WTC11 (cell line): ENCODE data around the gene IFRD1. TPM values are rescaled to one million over a fixed set of nuclear protein-coding genes. Genes with fewer than 3 reads are reported as not detected.

Experiments used
- ATAC-seq: fragments of 200-7000 bp; cut with Tn5 transposase; 2 replicates; pipeline ENCODE4 v1.10.0; 2021; ENCODE audit warnings: mild to moderate bottlenecking, moderate library complexity
- CTCF ChIA-PET: fragments of 300-600 bp; sonication (Branson Sonifier 250); formaldehyde crosslinking; loops from one replicate; lab custom pipeline; 2021; ENCODE audit warnings: antibody characterized with exemption; lab: Charles Lee
- POLR2A ChIA-PET: fragments of 350-600 bp; sonication (Branson Sonifier 250); formaldehyde crosslinking; loops from one replicate; lab custom pipeline; 2021; ENCODE audit warnings: antibody characterized with exemption; lab: Charles Lee
- DNase-seq: peaks from one replicate; pipeline ENCODE4 v3.0.0; 2021; ENCODE audit warnings: low spot score
- H3K27ac Mint-ChIP-seq: 2 replicates; pipeline ENCODE4 v1.8.0; 2021; ENCODE audit warnings: mixed read lengths
- H3K27me3 Mint-ChIP-seq: 2 replicates; pipeline ENCODE4 v1.8.0; 2021; ENCODE audit warnings: low read depth, mild to moderate bottlenecking, moderate library complexity, mixed read lengths
- H3K36me3 Mint-ChIP-seq: 2 replicates; pipeline ENCODE4 v1.8.0; 2021; ENCODE audit warnings: mixed read lengths
- H3K4me1 Mint-ChIP-seq: 2 replicates; pipeline ENCODE4 v1.8.0; 2022; ENCODE audit warnings: mixed read lengths
- H3K4me3 Mint-ChIP-seq: 2 replicates; pipeline ENCODE4 v1.8.0; 2021; ENCODE audit warnings: mild to moderate bottlenecking, moderate library complexity, mixed read lengths
- H3K9me3 Mint-ChIP-seq: 2 replicates; pipeline ENCODE4 v1.8.0; 2021; ENCODE audit warnings: mixed read lengths
- CBFB ChIP-seq: sonication (generic); formaldehyde crosslinking; IDR thresholded peaks from 2 replicates; pipeline ENCODE4 v1.8.1; 2022; ENCODE audit warnings: mild to moderate bottlenecking, low read depth, missing genetic modification reagents
- CREM ChIP-seq: sonication (generic); formaldehyde crosslinking; IDR thresholded peaks from 2 replicates; pipeline ENCODE4 v1.8.1; 2022; ENCODE audit warnings: mild to moderate bottlenecking, missing genetic modification reagents, moderate library complexity
- FOXK1 ChIP-seq: sonication (generic); formaldehyde crosslinking; IDR thresholded peaks from 2 replicates; pipeline ENCODE4 v1.8.0; 2022; ENCODE audit warnings: mild to moderate bottlenecking, moderate library complexity, missing genetic modification reagents
- JUN ChIP-seq: sonication (generic); formaldehyde crosslinking; IDR thresholded peaks from 2 replicates; pipeline ENCODE4 v1.8.0; 2023; ENCODE audit warnings: mild to moderate bottlenecking, missing genetic modification reagents
- KAT7 ChIP-seq: sonication (generic); formaldehyde crosslinking; IDR thresholded peaks from 2 replicates; pipeline ENCODE4 v1.8.1; 2023; ENCODE audit warnings: missing genetic modification reagents, mild to moderate bottlenecking, borderline replicate concordance
- SOX15 ChIP-seq: fragments of 250-450 bp; sonication (Bioruptor Pico); IDR thresholded peaks from 2 replicates; pipeline ENCODE4 v1.9.0; 2021; ENCODE audit warnings: mild to moderate bottlenecking
- TCF7 ChIP-seq: sonication (generic); formaldehyde crosslinking; IDR thresholded peaks from 2 replicates; pipeline ENCODE4 v1.8.0; 2022; ENCODE audit warnings: mild to moderate bottlenecking, low read depth, missing genetic modification reagents, moderate library complexity
- ZBTB21 ChIP-seq: sonication (generic); formaldehyde crosslinking; IDR thresholded peaks from 2 replicates; pipeline ENCODE4 v1.8.1; 2023; ENCODE audit warnings: mild to moderate bottlenecking, missing genetic modification reagents, borderline replicate concordance
- ZNF423 ChIP-seq: fragments of 250-450 bp; sonication (Bioruptor Pico); IDR thresholded peaks from 2 replicates; pipeline ENCODE4 v2.1.2; 2022; ENCODE audit warnings: mild to moderate bottlenecking, moderate library complexity
- ZNF671 ChIP-seq: fragments of 250-450 bp; sonication (Bioruptor Pico); IDR thresholded peaks from 2 replicates; pipeline ENCODE4 v1.8.0; 2021; ENCODE audit warnings: mild to moderate bottlenecking
- total RNA-seq: library from RNA; stranded (reverse); gene quantifications from 3 replicates; pipeline ENCODE4 v1.2.3, GENCODE V29; 2021
- TF ChIP-seq, protein P1 (sequence below): fragments of 250-450 bp; sonication (Bioruptor Pico); IDR thresholded peaks from 2 replicates; pipeline ENCODE4 v1.8.0; 2021; ENCODE audit warnings: mild to moderate bottlenecking
- TF ChIP-seq, protein P2 (sequence below): sonication (generic); formaldehyde crosslinking; IDR thresholded peaks from 2 replicates; pipeline ENCODE4 v1.8.0; 2023; ENCODE audit warnings: missing genetic modification reagents, mild to moderate bottlenecking, borderline replicate concordance
- TF ChIP-seq, protein P3 (sequence below): sonication (generic); formaldehyde crosslinking; IDR thresholded peaks from 2 replicates; pipeline ENCODE4 v1.8.0; 2023; ENCODE audit warnings: mild to moderate bottlenecking, missing genetic modification reagents
- TF ChIP-seq, protein P4 (sequence below): sonication (generic); formaldehyde crosslinking; IDR thresholded peaks from 2 replicates; pipeline ENCODE4 v1.8.1; 2023; ENCODE audit warnings: mild to moderate bottlenecking, missing genetic modification reagents, moderate library complexity
- TF ChIP-seq, protein P5 (sequence below): sonication (generic); formaldehyde crosslinking; IDR thresholded peaks from 2 replicates; pipeline ENCODE4 v1.8.0; 2022; ENCODE audit warnings: mild to moderate bottlenecking, missing genetic modification reagents
- TF ChIP-seq, protein P6 (sequence below): sonication (generic); formaldehyde crosslinking; IDR thresholded peaks from 2 replicates; pipeline ENCODE4 v1.8.1; 2023; ENCODE audit warnings: mild to moderate bottlenecking, moderate library complexity, missing genetic modification reagents
- TF ChIP-seq, protein P7 (sequence below): fragments of 250-450 bp; sonication (Bioruptor Pico); IDR thresholded peaks from 2 replicates; pipeline ENCODE4 v1.9.0; 2021; ENCODE audit warnings: moderate library complexity, mild to moderate bottlenecking, inconsistent platforms, borderline replicate concordance

Gene IFRD1
- total RNA-seq, 1 experiment from 2014 or later: 31.2 TPM

DNA sequence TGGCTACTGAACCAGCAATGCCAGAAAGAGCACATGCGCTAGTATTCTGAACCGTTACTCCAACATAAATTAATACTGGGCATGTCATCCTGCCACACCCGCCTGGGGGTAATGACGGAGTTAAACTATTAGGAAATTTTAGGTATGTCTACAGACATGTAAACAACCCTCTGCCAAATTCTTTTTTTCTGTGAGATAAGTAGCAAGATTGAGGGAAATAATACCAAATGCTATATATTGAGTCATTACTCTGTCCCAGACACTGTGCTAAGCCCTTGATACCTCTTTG is 37.9 kb downstream of the IFRD1 start (continued):
- TF ChIP-seq, protein P1, sequence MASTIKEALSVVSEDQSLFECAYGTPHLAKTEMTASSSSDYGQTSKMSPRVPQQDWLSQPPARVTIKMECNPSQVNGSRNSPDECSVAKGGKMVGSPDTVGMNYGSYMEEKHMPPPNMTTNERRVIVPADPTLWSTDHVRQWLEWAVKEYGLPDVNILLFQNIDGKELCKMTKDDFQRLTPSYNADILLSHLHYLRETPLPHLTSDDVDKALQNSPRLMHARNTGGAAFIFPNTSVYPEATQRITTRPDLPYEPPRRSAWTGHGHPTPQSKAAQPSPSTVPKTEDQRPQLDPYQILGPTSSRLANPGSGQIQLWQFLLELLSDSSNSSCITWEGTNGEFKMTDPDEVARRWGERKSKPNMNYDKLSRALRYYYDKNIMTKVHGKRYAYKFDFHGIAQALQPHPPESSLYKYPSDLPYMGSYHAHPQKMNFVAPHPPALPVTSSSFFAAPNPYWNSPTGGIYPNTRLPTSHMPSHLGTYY (CRISPR knock-in tag): no peak
- TF ChIP-seq, protein P2, sequence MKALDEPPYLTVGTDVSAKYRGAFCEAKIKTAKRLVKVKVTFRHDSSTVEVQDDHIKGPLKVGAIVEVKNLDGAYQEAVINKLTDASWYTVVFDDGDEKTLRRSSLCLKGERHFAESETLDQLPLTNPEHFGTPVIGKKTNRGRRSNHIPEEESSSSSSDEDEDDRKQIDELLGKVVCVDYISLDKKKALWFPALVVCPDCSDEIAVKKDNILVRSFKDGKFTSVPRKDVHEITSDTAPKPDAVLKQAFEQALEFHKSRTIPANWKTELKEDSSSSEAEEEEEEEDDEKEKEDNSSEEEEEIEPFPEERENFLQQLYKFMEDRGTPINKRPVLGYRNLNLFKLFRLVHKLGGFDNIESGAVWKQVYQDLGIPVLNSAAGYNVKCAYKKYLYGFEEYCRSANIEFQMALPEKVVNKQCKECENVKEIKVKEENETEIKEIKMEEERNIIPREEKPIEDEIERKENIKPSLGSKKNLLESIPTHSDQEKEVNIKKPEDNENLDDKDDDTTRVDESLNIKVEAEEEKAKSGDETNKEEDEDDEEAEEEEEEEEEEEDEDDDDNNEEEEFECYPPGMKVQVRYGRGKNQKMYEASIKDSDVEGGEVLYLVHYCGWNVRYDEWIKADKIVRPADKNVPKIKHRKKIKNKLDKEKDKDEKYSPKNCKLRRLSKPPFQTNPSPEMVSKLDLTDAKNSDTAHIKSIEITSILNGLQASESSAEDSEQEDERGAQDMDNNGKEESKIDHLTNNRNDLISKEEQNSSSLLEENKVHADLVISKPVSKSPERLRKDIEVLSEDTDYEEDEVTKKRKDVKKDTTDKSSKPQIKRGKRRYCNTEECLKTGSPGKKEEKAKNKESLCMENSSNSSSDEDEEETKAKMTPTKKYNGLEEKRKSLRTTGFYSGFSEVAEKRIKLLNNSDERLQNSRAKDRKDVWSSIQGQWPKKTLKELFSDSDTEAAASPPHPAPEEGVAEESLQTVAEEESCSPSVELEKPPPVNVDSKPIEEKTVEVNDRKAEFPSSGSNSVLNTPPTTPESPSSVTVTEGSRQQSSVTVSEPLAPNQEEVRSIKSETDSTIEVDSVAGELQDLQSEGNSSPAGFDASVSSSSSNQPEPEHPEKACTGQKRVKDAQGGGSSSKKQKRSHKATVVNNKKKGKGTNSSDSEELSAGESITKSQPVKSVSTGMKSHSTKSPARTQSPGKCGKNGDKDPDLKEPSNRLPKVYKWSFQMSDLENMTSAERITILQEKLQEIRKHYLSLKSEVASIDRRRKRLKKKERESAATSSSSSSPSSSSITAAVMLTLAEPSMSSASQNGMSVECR: no peak

DNA sequence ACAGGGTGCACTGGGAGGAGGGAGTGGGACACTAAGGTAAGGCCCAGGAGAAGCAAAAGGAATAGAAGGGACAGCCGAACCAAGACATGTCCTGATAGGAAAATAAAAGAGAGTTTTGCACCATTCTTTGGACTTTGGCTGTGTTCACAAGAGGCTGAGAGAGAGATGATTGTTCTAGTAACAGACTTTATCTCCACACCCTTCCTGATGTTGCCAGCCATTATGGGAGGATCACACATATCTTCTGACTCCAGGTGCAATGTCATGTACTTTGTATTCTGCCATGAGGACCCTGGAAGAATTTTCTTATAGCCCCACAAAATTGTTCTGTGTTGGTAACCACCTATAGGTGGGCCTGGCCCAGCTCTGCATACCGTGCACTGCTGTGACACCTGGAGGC is 41.9 kb downstream of the IFRD1 start:
- CTCF ChIA-PET: no interaction called here
- TF ChIP-seq CREM (CRISPR knock-in tag) (no peak), ZNF423 (no peak), ZNF671 (CRISPR knock-in tag) (no peak), TCF7 (no peak), SOX15 (CRISPR knock-in tag) (no peak), JUN (no peak), ZBTB21 (CRISPR knock-in tag) (no peak), CBFB (CRISPR knock-in tag) (no peak), FOXK1 (no peak), KAT7 (no peak)
- TF ChIP-seq, protein P3, sequence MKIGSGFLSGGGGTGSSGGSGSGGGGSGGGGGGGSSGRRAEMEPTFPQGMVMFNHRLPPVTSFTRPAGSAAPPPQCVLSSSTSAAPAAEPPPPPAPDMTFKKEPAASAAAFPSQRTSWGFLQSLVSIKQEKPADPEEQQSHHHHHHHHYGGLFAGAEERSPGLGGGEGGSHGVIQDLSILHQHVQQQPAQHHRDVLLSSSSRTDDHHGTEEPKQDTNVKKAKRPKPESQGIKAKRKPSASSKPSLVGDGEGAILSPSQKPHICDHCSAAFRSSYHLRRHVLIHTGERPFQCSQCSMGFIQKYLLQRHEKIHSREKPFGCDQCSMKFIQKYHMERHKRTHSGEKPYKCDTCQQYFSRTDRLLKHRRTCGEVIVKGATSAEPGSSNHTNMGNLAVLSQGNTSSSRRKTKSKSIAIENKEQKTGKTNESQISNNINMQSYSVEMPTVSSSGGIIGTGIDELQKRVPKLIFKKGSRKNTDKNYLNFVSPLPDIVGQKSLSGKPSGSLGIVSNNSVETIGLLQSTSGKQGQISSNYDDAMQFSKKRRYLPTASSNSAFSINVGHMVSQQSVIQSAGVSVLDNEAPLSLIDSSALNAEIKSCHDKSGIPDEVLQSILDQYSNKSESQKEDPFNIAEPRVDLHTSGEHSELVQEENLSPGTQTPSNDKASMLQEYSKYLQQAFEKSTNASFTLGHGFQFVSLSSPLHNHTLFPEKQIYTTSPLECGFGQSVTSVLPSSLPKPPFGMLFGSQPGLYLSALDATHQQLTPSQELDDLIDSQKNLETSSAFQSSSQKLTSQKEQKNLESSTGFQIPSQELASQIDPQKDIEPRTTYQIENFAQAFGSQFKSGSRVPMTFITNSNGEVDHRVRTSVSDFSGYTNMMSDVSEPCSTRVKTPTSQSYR (CRISPR knock-in tag): no peak
- TF ChIP-seq, protein P4, sequence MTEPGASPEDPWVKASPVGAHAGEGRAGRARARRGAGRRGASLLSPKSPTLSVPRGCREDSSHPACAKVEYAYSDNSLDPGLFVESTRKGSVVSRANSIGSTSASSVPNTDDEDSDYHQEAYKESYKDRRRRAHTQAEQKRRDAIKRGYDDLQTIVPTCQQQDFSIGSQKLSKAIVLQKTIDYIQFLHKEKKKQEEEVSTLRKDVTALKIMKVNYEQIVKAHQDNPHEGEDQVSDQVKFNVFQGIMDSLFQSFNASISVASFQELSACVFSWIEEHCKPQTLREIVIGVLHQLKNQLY (CRISPR knock-in tag): no peak
- TF ChIP-seq, protein P5, sequence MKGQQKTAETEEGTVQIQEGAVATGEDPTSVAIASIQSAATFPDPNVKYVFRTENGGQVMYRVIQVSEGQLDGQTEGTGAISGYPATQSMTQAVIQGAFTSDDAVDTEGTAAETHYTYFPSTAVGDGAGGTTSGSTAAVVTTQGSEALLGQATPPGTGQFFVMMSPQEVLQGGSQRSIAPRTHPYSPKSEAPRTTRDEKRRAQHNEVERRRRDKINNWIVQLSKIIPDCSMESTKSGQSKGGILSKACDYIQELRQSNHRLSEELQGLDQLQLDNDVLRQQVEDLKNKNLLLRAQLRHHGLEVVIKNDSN (CRISPR knock-in tag): no peak
- TF ChIP-seq, protein P6, sequence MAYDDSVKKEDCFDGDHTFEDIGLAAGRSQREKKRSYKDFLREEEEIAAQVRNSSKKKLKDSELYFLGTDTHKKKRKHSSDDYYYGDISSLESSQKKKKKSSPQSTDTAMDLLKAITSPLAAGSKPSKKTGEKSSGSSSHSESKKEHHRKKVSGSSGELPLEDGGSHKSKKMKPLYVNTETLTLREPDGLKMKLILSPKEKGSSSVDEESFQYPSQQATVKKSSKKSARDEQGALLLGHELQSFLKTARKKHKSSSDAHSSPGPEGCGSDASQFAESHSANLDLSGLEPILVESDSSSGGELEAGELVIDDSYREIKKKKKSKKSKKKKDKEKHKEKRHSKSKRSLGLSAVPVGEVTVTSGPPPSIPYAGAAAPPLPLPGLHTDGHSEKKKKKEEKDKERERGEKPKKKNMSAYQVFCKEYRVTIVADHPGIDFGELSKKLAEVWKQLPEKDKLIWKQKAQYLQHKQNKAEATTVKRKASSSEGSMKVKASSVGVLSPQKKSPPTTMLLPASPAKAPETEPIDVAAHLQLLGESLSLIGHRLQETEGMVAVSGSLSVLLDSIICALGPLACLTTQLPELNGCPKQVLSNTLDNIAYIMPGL: no peak
- TF ChIP-seq, protein P7, sequence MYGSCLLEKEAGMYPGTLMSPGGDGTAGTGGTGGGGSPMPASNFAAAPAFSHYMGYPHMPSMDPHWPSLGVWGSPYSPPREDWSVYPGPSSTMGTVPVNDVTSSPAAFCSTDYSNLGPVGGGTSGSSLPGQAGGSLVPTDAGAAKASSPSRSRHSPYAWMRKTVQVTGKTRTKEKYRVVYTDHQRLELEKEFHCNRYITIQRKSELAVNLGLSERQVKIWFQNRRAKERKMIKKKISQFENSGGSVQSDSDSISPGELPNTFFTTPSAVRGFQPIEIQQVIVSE (CRISPR knock-in tag): no peak
- Mint-ChIP-seq H3K27ac (no peak overlapping the region), H3K27me3 (no peaks in the 10 kb centered on the region), H3K9me3 (no peaks in the 10 kb centered on the region), H3K36me3 (no peaks in the 10 kb centered on the region), H3K4me1 (peaks cover 2% of the 10 kb centered on the region; the same call in 1 of the 2 replicates), H3K4me3 (no peak overlapping the region)
- DNase-seq (no peak), ATAC-seq (no peak)
- POLR2A ChIA-PET: interaction anchor here (0.5 kb wide), 1 partner anchor 43 kb away, joined by 6 read pairs; no protein-coding TSS in a partner anchor
